Right ventricle myocardium inferior (tissue), 1 donor: ENCODE results near the gene OR10V1. TPM values are rescaled to one million over a fixed set of nuclear protein-coding genes. Genes with fewer than 3 reads are reported as not detected.
"Not testable (repeated sequence)": the region's sequence is repeated elsewhere in the genome, so short reads cannot be mapped to it uniquely, and the experiment has no call there.

Source experiments
- ATAC-seq: fragments of 200-7000 bp; cut with Tn5 transposase; one replicate; pipeline ENCODE4 v1.9.1; 2020; ENCODE audit warnings: mild to moderate bottlenecking, moderate library complexity
- DNase-seq: peaks from one replicate; pipeline ENCODE4 v3.0.0; 2021; ENCODE audit errors: missing footprints
- intact Hi-C: fragments of 100-400 bp; cut with DNase I; formaldehyde crosslinking; loops from one replicate; pipeline ENCODE4 v1.11.0; 2022
- total RNA-seq: library from RNA; stranded (reverse); fragmentation: NEBNext Ultra II Directional; extraction: Animal tissue kit (Norgen Biotek cat#: 25700); gene quantifications from one replicate; pipeline ENCODE4 v1.2.1, GENCODE V29; 2021
- donor health status: DM: no; HTN: yes; CAD: no; lungs with severe emphysema.

Gene OR10V1
- total RNA-seq, 1 donor from 2014 or later, result not detected

DNA sequence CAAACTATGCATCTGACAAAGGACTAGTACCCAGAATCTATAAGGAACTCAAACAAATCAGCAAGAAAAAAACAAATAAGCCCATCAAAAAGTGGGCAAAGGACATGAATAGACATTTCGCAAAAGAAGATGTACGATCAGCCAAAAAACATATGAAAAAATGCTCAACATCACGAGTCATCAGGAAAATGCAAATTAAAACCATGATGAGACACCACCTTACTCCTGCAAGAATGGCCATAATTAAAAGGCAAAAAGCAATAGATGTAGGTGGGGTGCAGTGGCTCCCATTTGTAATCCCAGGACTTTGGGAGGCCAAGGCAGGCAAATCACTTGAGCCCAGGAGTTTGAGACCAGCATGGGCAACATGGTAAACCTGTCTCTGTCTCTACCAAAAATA, 10.4 kb upstream of the OR10V1 start:
- intact Hi-C loops, result no loop called here
- DNase-seq, result no peak

DNA sequence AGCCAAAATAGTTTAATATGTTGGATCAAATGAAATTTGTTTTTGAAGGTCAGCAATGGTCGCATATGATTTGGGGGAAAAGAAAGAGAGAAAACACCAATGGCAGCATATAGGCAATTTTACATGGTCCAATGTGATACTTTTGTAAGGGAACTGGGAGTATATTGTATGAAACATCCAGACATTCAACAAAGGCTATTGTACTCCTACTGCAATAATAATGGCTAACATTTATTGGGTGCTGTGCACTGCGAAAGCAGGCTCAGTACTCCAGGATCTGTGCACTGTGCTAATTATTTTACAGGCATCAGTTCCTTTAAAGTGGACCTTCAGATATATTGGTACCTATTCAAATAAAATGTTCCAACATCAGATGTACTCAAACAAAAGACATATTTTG, 5.9 kb upstream of the OR10V1 start:
- DNase-seq (no peak), ATAC-seq (no peak)
- intact Hi-C loops, result no loop called here

More for the DNA sequence above, 10.4 kb upstream of the OR10V1 start:
- no peak for ATAC-seq

DNA sequence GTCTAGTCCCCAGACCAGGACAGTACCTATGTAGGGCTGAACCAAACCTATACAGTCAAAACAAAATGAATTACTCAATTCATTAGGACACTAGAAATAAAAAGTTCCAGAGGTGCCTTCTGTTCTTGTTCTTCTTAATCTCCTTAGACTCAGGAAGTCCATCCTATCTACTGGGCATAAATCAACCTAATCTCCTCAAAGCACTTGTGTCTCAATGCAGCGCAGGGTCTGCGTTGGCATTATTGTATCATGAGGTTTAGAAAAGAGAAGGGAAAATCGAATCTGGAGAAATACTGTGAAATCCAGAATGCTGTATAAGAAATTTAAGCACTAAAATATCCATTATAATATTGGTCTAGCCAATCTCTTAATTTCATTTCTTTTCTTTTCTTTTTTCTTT, 2.4 kb upstream of the OR10V1 start:
- no peak for ATAC-seq
- intact Hi-C loops, result no loop called here
- DNase-seq, result no peak

DNA sequence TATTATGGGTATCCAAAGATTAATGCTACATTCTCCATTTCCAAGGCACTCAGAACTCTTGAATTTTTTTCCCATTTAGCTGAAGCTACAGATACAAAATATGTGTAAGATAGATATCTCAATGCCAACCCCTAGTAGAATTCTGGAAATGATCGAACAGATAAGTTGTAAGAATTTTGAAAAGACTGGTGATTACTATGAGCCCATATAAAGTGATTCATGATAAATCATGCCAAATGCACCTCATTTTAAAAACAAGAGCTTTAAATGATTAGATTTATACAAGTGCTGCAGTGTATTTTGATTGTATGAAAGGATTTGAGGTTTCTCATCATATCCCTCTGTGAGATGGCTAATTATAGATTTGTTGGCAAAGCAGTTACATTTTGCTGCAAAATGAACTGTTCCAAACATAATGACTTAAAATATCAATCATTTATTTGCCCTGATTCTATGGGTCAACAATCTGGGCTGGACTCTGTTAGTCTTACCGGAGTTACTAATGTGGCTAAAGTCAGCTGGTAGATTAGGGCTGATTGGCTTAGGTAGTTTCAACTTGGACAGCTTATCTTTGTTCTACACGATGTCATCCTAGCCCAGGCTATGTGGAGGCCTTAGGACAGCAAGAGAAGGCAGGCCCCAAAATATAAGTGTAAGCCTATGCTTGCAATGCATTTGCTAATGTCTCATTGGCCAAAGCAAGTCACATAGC, 3.4 kb downstream of the OR10V1 start:
- intact Hi-C loops, result no loop called here
- DNase-seq (no peak), ATAC-seq (no peak)

DNA sequence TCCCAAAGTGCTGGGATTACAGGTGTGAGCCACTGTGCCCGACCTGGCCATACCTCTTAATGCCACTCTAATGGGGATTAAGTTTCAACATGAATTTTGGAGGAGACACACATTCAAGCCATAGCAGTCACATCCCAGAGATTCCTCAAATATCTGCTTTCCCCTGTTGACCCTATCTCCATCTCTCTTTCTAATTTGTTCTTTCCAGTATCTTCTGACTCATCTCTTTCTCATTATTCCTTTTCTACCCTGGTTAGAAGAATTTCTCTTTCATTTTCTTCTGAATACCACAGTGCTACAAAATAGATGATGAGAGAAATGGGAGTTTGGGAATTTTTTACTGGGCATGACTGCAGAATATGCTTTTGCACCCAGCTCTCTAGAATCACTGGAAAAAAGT, 5.1 kb downstream of the OR10V1 start:
- ATAC-seq, result no peak
- no peak for DNase-seq
- intact Hi-C loops, result no loop called here

DNA sequence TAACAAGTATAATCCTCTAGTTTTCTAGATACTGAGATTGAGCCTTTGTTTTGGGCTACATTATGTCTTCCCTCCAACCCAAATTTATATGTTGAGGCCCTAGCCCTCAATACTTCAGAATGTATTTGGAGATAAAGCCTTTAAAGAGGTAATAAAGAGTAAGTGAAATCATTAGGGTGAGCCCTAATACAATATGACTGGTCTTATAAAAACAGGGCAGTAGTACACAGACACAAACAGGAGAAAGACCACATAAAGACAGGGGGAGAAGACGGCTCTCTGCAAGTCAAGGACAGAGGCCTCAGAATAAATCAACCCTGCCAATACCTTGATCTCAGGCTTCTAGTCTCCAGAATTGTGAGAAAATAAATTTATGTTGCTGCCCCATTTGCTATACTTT, 6.3 kb downstream of the OR10V1 start:
- ATAC-seq, result no peak
- intact Hi-C loops, result no loop called here
- no peak for DNase-seq

DNA sequence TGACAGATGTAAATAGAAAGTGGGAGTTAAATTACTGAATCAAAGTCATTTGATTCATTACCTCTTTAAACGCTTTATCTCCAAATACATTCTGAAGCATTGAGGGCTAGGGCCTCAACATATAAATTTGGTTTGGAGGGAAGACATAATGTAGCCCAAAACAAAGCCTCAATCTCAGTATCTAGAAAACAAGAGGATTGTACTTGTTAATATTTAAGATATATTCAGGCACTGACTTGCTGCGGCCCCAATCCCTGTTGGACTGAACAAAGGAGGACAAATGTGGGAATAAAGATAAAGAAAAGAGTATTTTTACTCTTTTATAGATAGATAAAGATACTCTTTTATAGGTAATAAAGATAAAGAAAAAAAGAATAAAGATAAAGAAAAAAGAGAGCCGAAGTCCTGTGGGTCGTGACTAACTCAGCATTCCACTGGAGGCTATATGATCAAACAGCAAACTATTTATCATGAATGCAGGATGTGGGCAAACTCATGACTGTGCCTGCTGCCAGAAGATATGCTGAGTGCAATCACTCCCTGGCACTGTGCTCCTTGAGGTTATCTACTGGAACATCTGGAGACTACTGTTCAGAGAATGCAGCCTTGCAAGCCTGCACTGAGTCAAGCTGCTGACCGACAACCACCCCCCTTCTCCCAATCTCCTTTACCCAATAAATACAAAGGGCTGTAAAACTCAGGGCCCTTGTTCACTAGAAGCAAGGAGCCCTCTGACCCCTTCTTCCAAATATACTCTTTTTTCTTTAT, 6.9 kb downstream of the OR10V1 start:
- ATAC-seq, result no peak
- no peak for DNase-seq
- intact Hi-C loops, result no loop called here

DNA sequence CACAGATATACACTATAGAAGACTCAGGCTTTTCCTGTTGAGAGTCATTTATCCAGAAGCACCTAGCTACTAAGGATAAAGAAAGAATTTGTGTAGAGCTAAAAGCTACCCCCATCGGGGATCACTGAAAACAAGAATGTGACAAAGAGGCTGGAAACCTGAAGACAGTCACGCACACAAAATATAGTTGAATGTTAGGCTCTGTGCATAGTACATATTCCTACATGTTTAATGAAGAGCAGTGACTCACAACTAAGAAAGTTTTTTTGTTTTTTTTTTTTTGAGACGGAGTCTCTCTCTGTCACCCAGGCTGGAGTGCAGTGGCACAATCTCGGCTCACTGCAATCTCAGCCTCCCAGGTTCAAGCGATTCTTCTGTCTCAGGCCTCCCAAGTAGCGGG, 8.4 kb downstream of the OR10V1 start:
- DNase-seq (no peak), ATAC-seq (no peak)
- intact Hi-C loops, result no loop called here

DNA sequence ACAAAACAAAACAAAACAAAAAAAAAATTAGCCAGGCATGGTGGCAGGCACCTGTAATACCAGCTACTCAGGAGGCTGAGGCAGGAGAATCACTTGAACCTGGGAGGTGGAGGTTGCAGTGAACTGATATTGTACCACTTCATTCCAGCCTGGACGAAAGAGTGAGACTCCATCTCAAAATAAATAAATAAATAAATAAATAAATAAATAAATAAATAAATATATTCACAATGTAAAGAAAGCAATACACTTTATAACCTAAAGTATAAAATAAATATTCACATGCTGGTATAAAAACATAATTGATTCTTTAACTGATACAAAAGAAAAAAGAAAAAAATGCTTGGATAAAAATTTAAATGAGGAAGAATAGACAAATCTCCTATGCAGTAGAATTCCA, 10.1 kb downstream of the OR10V1 start:
- DNase-seq, intact Hi-C loops, ATAC-seq: not testable (repeated sequence)

DNA sequence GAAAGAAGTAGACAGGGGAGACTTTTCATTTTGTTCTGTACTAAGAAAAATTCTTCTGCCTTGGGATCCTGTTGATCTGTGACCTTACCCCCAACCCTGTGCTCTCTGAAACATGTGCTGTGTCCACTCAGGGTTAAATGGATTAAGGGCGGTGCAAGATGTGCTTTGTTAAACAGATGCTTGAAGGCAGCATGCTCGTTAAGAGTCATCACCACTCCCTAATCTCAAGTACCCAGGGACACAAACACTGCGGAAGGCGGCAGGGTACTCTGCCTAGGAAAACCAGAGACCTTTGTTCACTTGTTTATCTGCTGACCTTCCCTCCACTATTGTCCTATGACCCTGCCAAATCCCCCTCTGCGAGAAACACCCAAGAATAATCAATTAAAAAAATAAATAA, 13.5 kb downstream of the OR10V1 start:
- intact Hi-C loops, ATAC-seq, DNase-seq: not testable (repeated sequence)

DNA sequence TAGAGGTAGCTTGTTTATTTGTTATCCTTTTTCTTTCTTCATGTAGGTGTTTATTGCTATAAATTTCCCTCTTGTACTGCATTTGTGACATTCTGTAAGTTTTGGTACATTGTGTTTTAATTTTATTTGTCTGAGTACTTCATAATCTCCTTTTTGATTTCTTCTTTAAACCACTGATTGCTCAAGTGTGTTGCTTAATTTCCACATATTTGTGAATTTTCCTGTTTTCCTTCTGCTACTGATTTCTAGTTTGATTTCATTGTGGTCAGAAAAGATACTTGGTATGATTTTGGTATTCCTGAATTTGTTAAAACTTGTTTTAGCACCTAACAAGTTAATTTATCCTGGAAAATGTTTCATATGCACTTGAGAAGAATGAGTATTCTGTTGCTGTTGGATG, 15.1 kb downstream of the OR10V1 start:
- ATAC-seq, result no peak
- no peak for DNase-seq
- intact Hi-C loops, result no loop called here

DNA sequence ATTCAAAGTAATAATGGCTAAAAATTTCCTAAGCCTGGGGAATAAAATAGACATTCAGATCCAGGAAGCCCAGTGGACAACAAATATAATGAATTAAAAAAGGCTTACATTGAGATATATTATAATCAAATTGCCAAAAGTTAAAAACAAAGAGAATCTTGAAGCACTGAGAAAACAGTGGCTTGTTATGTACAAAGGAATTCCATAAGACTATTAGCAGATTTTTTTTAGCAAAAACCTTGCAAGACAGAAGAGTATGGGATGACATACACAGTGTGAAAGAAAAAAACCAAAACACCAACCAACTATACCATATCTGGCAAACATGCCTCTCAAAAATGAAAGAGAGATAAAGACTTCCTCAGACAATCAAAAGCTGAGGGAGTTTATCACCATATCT, 20.7 kb downstream of the OR10V1 start:
- no peak for DNase-seq
- intact Hi-C loops, result no loop called here
- ATAC-seq, result no peak

DNA sequence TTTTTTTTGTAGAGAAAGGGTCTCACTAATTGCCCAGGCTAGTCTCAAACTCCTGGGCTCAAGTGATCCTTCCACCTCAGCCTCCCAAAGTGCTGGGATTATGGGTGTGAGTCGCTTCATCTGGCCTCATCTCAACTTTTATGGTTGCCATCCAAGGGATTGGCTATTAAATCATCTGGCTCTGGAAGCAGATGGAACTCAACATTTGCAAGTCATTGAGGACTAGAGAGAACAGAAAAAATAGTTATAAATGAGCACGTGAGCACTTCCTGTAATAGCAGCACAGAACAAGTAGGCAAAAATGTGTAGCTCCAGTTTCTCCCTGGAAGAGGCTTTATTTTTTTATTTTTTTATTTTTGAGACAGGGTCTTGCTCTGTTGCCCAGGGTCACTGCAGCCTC, 22.5 kb downstream of the OR10V1 start:
- no peak for DNase-seq
- intact Hi-C loops, result no loop called here
- no peak for ATAC-seq

DNA sequence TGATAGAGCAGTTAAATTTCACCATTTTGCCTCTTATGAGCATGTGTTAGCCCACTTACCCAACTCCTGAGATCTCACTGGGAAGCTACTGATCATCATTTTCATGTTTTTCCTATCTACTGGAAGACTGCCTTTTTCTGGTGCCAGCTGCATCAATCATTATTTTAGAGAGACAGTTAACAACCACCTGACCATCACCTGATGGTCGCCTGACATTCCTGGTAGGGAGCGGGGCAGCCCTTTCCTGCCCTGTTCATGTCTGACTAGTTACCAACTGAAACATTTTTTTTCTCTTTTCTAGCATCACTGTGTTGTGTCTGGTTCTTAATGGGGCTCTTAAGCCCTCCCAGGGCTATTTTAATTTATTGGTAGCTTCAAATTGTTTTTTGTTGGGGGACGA, 24.6 kb downstream of the OR10V1 start:
- intact Hi-C loops, result loop anchor here (10.0 kb wide), 1 partner anchor 514 kb away; the partner anchor contains the start of gene DTX4
- ATAC-seq (no peak), DNase-seq (no peak)

DNA sequence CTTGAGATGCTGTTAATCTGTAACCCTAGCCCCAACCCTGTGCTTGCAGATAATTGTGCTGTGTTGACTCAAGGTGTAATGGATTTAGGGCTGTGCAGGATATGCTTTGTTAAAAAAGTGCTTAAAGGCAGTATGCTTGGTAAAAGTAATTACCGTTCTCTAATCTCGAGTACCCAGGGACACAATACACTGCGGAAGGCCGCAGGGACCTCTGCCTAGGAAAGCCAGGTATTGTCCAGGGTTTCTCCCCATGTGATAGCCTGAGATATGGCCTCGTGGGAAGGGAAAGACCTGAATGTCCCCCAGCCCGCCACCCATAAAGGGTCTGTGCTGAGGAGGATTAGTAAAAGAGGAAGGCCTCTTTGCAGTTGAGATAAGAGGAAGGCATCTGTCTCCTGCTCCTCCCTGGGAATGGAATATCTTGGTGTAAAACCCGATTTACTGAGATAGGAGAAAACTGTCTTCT, 32.4 kb downstream of the OR10V1 start:
- ATAC-seq, DNase-seq: not testable (repeated sequence)
- intact Hi-C loops, result loop anchor here (2.0 to 10.0 kb wide), 2 partner anchors 144 to 506 kb away; partner anchors contain the start of gene DTX4

DNA sequence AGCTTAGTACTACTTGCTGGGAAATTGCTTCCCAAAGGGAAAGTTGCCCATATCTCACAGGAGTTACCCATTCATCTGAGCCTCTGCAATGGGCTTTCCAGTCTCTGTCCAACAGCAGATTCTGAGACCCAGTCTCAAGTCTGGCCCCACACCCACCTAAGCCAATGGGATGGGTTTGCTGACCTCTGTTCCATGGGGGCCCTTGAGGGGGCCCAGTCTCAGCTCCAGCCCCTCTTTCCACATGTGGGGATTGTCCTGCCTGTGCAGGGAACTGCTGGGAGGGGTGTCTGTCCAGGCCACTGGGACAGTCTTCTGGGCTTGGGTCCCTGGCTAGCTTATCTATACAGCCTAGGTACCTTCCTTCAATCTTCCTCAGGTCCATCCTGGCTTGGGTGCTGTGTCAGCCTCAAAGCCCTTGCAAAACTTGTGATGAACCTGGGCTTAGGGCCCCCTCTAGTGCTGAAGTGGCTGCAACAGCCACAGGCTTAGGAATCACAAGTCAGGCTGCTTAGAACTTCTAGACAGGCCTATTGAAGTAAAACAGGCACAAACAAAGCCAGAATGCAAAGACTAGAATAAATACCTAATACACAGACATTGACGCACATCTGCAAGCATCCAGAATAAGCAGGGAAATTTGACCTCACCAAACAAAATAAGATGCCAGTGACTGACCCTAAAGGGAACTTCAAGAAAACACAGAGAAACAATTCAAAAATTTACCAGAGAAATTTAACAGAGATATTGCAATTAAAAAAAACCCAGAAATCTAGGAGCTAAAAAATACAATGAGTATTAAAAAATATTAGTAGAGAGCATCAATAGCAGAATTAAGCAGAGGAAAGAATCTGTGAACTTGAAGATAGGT, 33.1 kb downstream of the OR10V1 start:
- intact Hi-C loops, result loop anchor here (2.0 to 10.0 kb wide), 2 partner anchors 144 to 506 kb away; partner anchors contain the start of gene DTX4
- ATAC-seq (peak; percentile 88), DNase-seq (no peak)

DNA sequence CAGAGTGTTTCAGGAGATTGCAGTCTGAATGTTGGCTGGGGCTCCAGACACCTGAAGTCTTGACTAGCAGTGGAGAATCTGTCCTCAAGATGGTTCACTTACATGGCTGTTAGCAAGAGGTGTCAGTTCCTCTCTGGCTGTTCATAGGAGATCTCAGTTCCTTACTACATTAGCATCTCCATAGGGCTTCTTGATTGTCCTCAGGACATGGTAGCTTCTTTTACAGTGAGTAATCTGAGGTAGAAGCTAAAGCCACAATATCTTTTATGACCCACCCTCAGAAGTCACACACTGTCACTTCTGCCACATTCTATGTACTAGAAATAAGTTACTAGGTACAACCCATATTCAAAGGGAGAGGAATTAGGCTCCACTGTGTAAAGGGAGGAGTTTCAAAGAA, 34.3 kb downstream of the OR10V1 start:
- intact Hi-C loops, result no loop called here
- DNase-seq, result no peak

DNA sequence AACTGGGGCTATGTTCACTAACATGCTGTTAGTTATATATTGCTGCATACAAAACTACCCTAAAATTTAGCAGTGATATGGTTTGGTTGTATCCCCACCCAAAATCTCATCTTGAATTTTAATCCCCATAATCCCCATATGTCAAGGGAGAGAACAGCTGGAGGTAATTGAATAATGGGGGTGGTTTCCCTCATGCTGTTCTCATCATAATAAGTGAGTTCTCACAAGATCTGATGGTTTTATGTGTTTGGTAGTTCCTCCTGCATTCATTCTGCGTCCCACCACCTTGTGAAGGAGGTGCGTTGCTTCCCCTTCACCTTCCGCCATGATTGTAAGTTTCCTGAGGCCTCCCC, 34.9 kb downstream of the OR10V1 start:
- DNase-seq, result no peak
- ATAC-seq, result no peak
- intact Hi-C loops, result no loop called here

More for the DNA sequence above, 34.3 kb downstream of the OR10V1 start:
- ATAC-seq, result no peak

DNA sequence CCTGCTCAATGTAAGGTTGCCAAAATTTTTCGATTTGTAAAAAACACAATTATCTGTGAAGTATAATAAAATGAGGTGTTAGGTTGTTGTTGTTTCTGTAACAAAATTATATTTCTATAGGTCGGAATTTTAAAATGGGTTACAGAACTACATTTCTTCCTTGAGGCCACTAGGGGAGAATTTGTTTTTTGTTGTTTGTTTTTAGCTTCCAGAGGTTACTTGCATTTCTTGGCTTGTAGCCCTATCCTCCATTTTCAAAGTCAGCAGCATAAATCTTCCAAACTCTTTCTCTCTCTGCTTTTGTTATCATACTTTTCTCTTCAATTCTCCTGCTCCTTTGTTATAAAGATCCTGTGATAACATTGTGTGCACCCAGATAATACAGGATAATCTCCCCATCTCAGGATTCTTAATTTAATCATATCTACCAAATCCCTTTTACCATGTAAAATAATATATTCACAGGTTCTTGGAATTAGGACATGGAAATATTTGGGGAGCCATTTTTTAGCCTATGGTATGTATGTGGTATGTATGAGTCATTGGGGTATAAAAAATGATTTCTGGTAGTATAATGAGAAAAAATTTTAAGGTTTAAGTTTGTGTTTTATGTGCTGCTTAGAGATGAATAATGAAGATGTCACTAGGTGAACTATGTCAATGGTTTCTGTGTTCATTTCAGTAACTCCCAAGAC, 35.4 kb downstream of the OR10V1 start:
- DNase-seq (no peak), ATAC-seq (no peak)
- intact Hi-C loops, result no loop called here
